CD4-positive, alpha-beta T cell treated with Interleukin-15 for 1 hour (primary cell): ENCODE measurements around the gene BPIFA3.
"Not testable (repeated sequence)": the region's sequence is repeated elsewhere in the genome, so short reads cannot be mapped to it uniquely, and the experiment has no call there.

Experiments
- DNase-seq: peaks from one replicate; pipeline ENCODE4 v3.0.0-alpha.2; 2020

BPIFA3 gene

GRCh38 chr20:33217052-33217451 is at the start of gene BPIFA3:
Gene BPIFA3 (plus strand): TSS chr20:33217352. CDS start chr20:33217537, 185 bp downstream.
- no peak for DNase-seq

- no peak for DNase-seq
Observed at GRCh38 chr20:33167859-33168258, 49.3 kb upstream of the BPIFA3 start, which contains the start of gene BPIFA2. Gene BPIFA2 (plus strand): TSS chr20:33168159. CDS start chr20:33169146, 987 bp downstream.

GRCh38 chr20:33169176-33169794 is 47.9 kb upstream of the BPIFA3 start:
- no peak for DNase-seq

GRCh38 chr20:33172781-33173180 is 44.4 kb upstream of the BPIFA3 start:
- no peak for DNase-seq

- no peak for DNase-seq
Observed at GRCh38 chr20:33175123-33175522, 42.0 kb upstream of the BPIFA3 start.

- no peak for DNase-seq
Observed at GRCh38 chr20:33176101-33176500, 41.1 kb upstream of the BPIFA3 start.

GRCh38 chr20:33177866-33178265 is 39.3 kb upstream of the BPIFA3 start:
- DNase-seq = no peak

GRCh38 chr20:33178726-33179125 is 38.4 kb upstream of the BPIFA3 start:
- no peak for DNase-seq

- no peak for DNase-seq
Observed at GRCh38 chr20:33180169-33180568, 37.0 kb upstream of the BPIFA3 start.

GRCh38 chr20:33181482-33182093 is 35.6 kb upstream of the BPIFA3 start:
- no peak for DNase-seq

- DNase-seq = no peak
Observed at GRCh38 chr20:33183312-33183711, 33.8 kb upstream of the BPIFA3 start.

GRCh38 chr20:33185031-33185590 is 32.0 kb upstream of the BPIFA3 start:
- DNase-seq = not testable (repeated sequence)

GRCh38 chr20:33187491-33187890 is 29.7 kb upstream of the BPIFA3 start:
- no peak for DNase-seq

GRCh38 chr20:33188421-33188820 is 28.7 kb upstream of the BPIFA3 start:
- DNase-seq = no peak

GRCh38 chr20:33191484-33191883 is 25.7 kb upstream of the BPIFA3 start:
- no peak for DNase-seq

- DNase-seq = no peak
Observed at GRCh38 chr20:33191955-33192354, 25.2 kb upstream of the BPIFA3 start.

- no peak for DNase-seq
Observed at GRCh38 chr20:33192912-33193501, 24.1 kb upstream of the BPIFA3 start.

GRCh38 chr20:33199026-33199425 is 18.1 kb upstream of the BPIFA3 start:
- no peak for DNase-seq

- DNase-seq = no peak
Observed at GRCh38 chr20:33202451-33202850, 14.7 kb upstream of the BPIFA3 start.

- no peak for DNase-seq
Observed at GRCh38 chr20:33203444-33203843, 13.7 kb upstream of the BPIFA3 start.

- no peak for DNase-seq
Observed at GRCh38 chr20:33209789-33210188, 7.4 kb upstream of the BPIFA3 start.

GRCh38 chr20:33210371-33210770 is 6.8 kb upstream of the BPIFA3 start:
- no peak for DNase-seq

- no peak for DNase-seq
Observed at GRCh38 chr20:33211817-33212424, 5.2 kb upstream of the BPIFA3 start.

GRCh38 chr20:33224399-33224798 is 7.2 kb downstream of the BPIFA3 start:
- DNase-seq = no peak
